HepG2 (cell line): ENCODE data around the gene ZNF3. TPM values are rescaled to one million over a fixed set of nuclear protein-coding genes. Genes with fewer than 3 reads are reported as not detected.

Source experiments
- ATAC-seq: fragments of 200-7000 bp; cut with Tn5 transposase; 3 replicates; pipeline ENCODE4 v1.9.1; 2020; ENCODE audit warnings: mild to moderate bottlenecking, moderate library complexity
- Bru-seq: library from RNA; stranded (reverse); fragments of 400-500 nt; gene quantifications from one replicate; lab custom pipeline; 2021; lab: Mats Ljungman, UMichigan
- BruChase-seq, 2 experiments: library from RNA; stranded (reverse); fragments of 400-500 nt; gene quantifications; one replicate each; lab custom pipeline; 2021; lab: Mats Ljungman, UMichigan
- BruUV-seq: library from RNA; stranded (reverse); fragments of 400-500 nt; replicated peaks from 2 replicates; lab custom pipeline; 2021; lab: Mats Ljungman, UMichigan
- CTCF ChIA-PET: fragments of 300-600 bp; formaldehyde crosslinking; extraction: SDS; loops from one replicate; lab custom pipeline; 2021; ENCODE audit warnings: low total read pairs, inconsistent platforms, low intra/inter-chr PET ratio; lab: Yijun Ruan, JAX
- POLR2A ChIA-PET: fragments of 350-600 bp; sonication (Branson Sonifier 250); formaldehyde crosslinking; loops from one replicate; lab custom pipeline; 2020; ENCODE audit warnings: antibody characterized with exemption, inconsistent platforms; lab: Yijun Ruan, JAX
- DNase-seq: peaks from one replicate; pipeline ENCODE4 v3.0.0-alpha.2; 2015; ENCODE audit warnings: low spot score
- FAIRE-seq: peaks from 3 replicates; lab custom pipeline; 2011; peaks lifted over from hg19 to GRCh38; lab: Jason Lieb, UNC
- H2AFZ ChIP-seq: one replicate; pipeline ENCODE4 v1.6.1; 2011; ENCODE audit warnings: low read length, inconsistent platforms
- H3K27ac ChIP-seq: fragments of 300-600 bp; 3 replicates; pipeline ENCODE4 v1.8.0; 2011; ENCODE audit warnings: mixed run types, mild to moderate bottlenecking, mixed read lengths, low read length, inconsistent platforms; ENCODE audit not compliant: insufficient read depth; ENCODE audit errors: extremely low read length
- H3K27me3 ChIP-seq, 2 experiments: fragments of 200-600 bp in 1 of 2; 2 replicates in 1 of 2; 3 replicates in 1 of 2; pipeline versions ENCODE4 v1.6.0 to v1.8.0; 2011; ENCODE audit warnings: low read length in 2 of 2, mild to moderate bottlenecking in 2 of 2, moderate library complexity in 2 of 2, inconsistent platforms in 1 of 2; ENCODE audit not compliant: insufficient read depth in 2 of 2, control insufficient read depth in 1 of 2
- H3K36me3 ChIP-seq, 2 experiments: fragments of 200-600 bp in 1 of 2; replicated peaks in 1 of 2; 2 replicates in 1 of 2; 3 replicates in 1 of 2; pipeline versions ENCODE4 v1.5.1 to v1.8.0; 2011; ENCODE audit warnings: low read length in 2 of 2, inconsistent platforms in 1 of 2; ENCODE audit not compliant: insufficient read depth in 2 of 2, control insufficient read depth in 1 of 2
- H3K4me1 ChIP-seq: 2 replicates; pipeline ENCODE4 v1.5.1; 2012; ENCODE audit warnings: low read length, inconsistent platforms; ENCODE audit not compliant: insufficient read depth
- H3K4me2 ChIP-seq: 2 replicates; pipeline ENCODE4 v1.6.0; 2011; ENCODE audit warnings: low read depth, low read length, inconsistent platforms
- H3K4me3 ChIP-seq, 3 experiments: fragments of 200-600 bp in 1 of 3; sonication (generic), shearing (Covaris generic) in 1 of 3; replicated peaks in 1 of 3; 2 replicates each; pipeline ENCODE4 v1.5.1; 2011 to 2016; ENCODE audit warnings: low read length in 3 of 3, inconsistent platforms in 2 of 3, low read depth in 2 of 3, mild to moderate bottlenecking in 2 of 3, control low read depth in 1 of 3, mixed read lengths in 1 of 3; ENCODE audit not compliant: insufficient read depth in 1 of 3
- H3K79me2 ChIP-seq: one replicate; pipeline ENCODE4 v1.6.1; 2011; ENCODE audit warnings: low read length, inconsistent platforms; ENCODE audit not compliant: insufficient read depth
- H3K9ac ChIP-seq: 2 replicates; pipeline ENCODE4 v1.6.0; 2011; ENCODE audit warnings: mild to moderate bottlenecking, low read depth, low read length, inconsistent platforms; ENCODE audit not compliant: insufficient read depth
- H3K9me3 ChIP-seq: 2 replicates; pipeline ENCODE4 v1.5.1; 2012; ENCODE audit warnings: mild to moderate bottlenecking, low read length
- H4K20me1 ChIP-seq: 2 replicates; pipeline ENCODE4 v1.6.0; 2011; ENCODE audit warnings: inconsistent platforms, mild to moderate bottlenecking, low read length, moderate library complexity; ENCODE audit not compliant: insufficient read depth
- BCL6 ChIP-seq: IDR thresholded peaks from 2 replicates; pipeline ENCODE4 v1.6.1; 2016; ENCODE audit warnings: missing genetic modification reagents, missing compliant biosample characterization
- MXD3 ChIP-seq: IDR thresholded peaks from 2 replicates; pipeline ENCODE4 v1.6.1; 2016; ENCODE audit warnings: mild to moderate bottlenecking, missing biosample characterization, missing genetic modification reagents
- NFYC ChIP-seq: IDR thresholded peaks from 2 replicates; pipeline ENCODE4 v1.6.1; 2016; ENCODE audit warnings: missing genetic modification reagents, missing compliant biosample characterization
- SMAD1 ChIP-seq: sonication (generic); formaldehyde crosslinking; IDR thresholded peaks from 2 replicates; pipeline ENCODE4 v1.4.0; 2020; ENCODE audit warnings: missing genetic modification reagents, low read depth, mild to moderate bottlenecking, borderline replicate concordance
- SMARCE1 ChIP-seq: fragments of 450-650 bp; IDR thresholded peaks from 2 replicates; pipeline ENCODE4 v1.6.1; 2017; ENCODE audit warnings: borderline replicate concordance
- STAT6 ChIP-seq: sonication (generic); formaldehyde crosslinking; IDR thresholded peaks from 2 replicates; pipeline ENCODE4 v1.4.0; 2020; ENCODE audit warnings: missing genetic modification reagents, mild to moderate bottlenecking, borderline replicate concordance
- TFDP2 ChIP-seq: sonication (generic); formaldehyde crosslinking; IDR thresholded peaks from 2 replicates; pipeline ENCODE4 v1.4.0; 2020; ENCODE audit warnings: missing genetic modification reagents
- ZNF10 ChIP-seq: sonication (generic); formaldehyde crosslinking; IDR thresholded peaks from 2 replicates; pipeline ENCODE4 v1.4.0; 2020; ENCODE audit warnings: mild to moderate bottlenecking, low read depth, missing genetic modification reagents, borderline replicate concordance
- ZNF441 ChIP-seq: sonication (generic); formaldehyde crosslinking; IDR thresholded peaks from 2 replicates; pipeline ENCODE4 v1.7.0; 2021; ENCODE audit warnings: missing genetic modification reagents, borderline replicate concordance
- ZNF782 ChIP-seq: sonication (generic); formaldehyde crosslinking; IDR thresholded peaks from 2 replicates; pipeline ENCODE4 v1.4.0; 2020; ENCODE audit warnings: missing genetic modification reagents, mild to moderate bottlenecking, borderline replicate concordance
- ZNF891 ChIP-seq: sonication (generic); formaldehyde crosslinking; IDR thresholded peaks from 2 replicates; pipeline ENCODE4 v1.5.0; 2020; ENCODE audit warnings: mild to moderate bottlenecking, missing genetic modification reagents
- WGBS: methylation state at CpG from one replicate; pipeline ENCODE4 v1.1.6; 2017; ENCODE audit warnings: low lambda C conversion rate; 5-methylcytosine and 5-hydroxymethylcytosine counted together
- in situ Hi-C: cut with HindIII; loops from 2 replicates; pipeline ENCODE4 v1.10.0; 2017; ENCODE audit warnings: low pct_unique_long_range_greater_than_20kb; ENCODE audit not compliant: extremely low pct_ligation_motif_present
- intact Hi-C: fragments of 100-400 bp; cut with micrococcal nuclease; formaldehyde crosslinking; loops from one replicate; pipeline ENCODE4 v1.10.0; 2022; ENCODE audit not compliant: unreplicated experiment
- long read RNA-seq, 2 experiments: library from RNA in 1 of 2; library from polyadenylated mRNA in 1 of 2; stranded (forward) in 1 of 2; unstranded in 1 of 2; transcript quantifications; one replicate each; pipeline ENCODE4 v2.0.0, GENCODE V29; 2019 to 2022
- polyA minus RNA-seq, 3 experiments: library from RNA; depleted of rRNA, polyadenylated mRNA; stranded (reverse); fragments of >200 nt; gene quantifications; 2 replicates each; pipeline ENCODE4 v1.2.3, GENCODE V29; 2011; ENCODE audit warnings: low replicate concordance in 1 of 3
- polyA plus RNA-seq, 8 experiments: library from polyadenylated mRNA; depleted of rRNA in 3 of 8; stranded (reverse) in 7 of 8; unstranded in 1 of 8; fragments of >200 nt; fragmentation: Illumina TruSeq in 4 of 8; extraction: Trizol in 4 of 8; gene quantifications; 2 replicates each; pipeline versions ENCODE4 v1.2.1 to v1.2.3, GENCODE V29; 2011 to 2016; ENCODE audit warnings: low read depth in 4 of 8, missing spikeins in 1 of 8, mixed read lengths in 1 of 8; ENCODE audit not compliant: insufficient read depth in 1 of 8
- total RNA-seq, 5 experiments: library from RNA; depleted of rRNA; stranded (reverse); fragments of >200 nt; fragmentation: Illumina TruSeq; extraction: Trizol; gene quantifications; 2 replicates each; pipeline ENCODE4 v1.2.3, GENCODE V29; 2016; ENCODE audit warnings: low read depth in 1 of 5

The ZNF3 gene
- total RNA-seq (2016; rRNA removed; fragmentation: Illumina TruSeq; extraction: Trizol) (53.2 and 56.9 TPM in 2 replicates), polyA plus RNA-seq (2011; rRNA removed) (29.1 and 33.7 TPM in 2 replicates), polyA minus RNA-seq (2011; rRNA and poly(A)+ RNA removed; ENCODE audit: low replicate concordance) (32.6 and 73.5 TPM in 2 replicates), Bru-seq, nascent RNA (percentile 93 among the genes with signal in this experiment), BruChase-seq, experiment 1, labeled RNA remaining after a 6-hour chase (percentile 88 among the genes with signal in this experiment), BruChase-seq, experiment 2, labeled RNA remaining after a 2-hour chase (percentile 92 among the genes with signal in this experiment)
- total RNA-seq (2016; cell fraction: cytosol; rRNA removed; fragmentation: Illumina TruSeq; extraction: Trizol; ENCODE audit: low read depth) = 14.5 and 17.2 TPM in 2 replicates
- total RNA-seq (2016; cell fraction: insoluble cytoplasmic fraction; rRNA removed; fragmentation: Illumina TruSeq; extraction: Trizol) = 49.6 and 57.2 TPM in 2 replicates
- 31.0 and 33.2 TPM in 2 replicates for total RNA-seq (2016; cell fraction: membrane; rRNA removed; fragmentation: Illumina TruSeq; extraction: Trizol)
- 75.6 and 79.7 TPM in 2 replicates for total RNA-seq (2016; cell fraction: nucleus; rRNA removed; fragmentation: Illumina TruSeq; extraction: Trizol)
- 14.7 and 19.2 TPM in 2 replicates for polyA plus RNA-seq (2011; cell fraction: cytosol; rRNA removed)
- polyA plus RNA-seq (2011; cell fraction: nucleus; rRNA removed) = 57.3 and 62.4 TPM in 2 replicates
- polyA plus RNA-seq (2012) = 30.0 and 30.2 TPM in 2 replicates
- 5.1 and 5.2 TPM in 2 replicates for polyA plus RNA-seq (2016; cell fraction: cytosol; fragmentation: Illumina TruSeq; extraction: Trizol; ENCODE audit: low read depth)
- polyA plus RNA-seq (2016; cell fraction: insoluble cytoplasmic fraction; fragmentation: Illumina TruSeq; extraction: Trizol; ENCODE audit: low read depth) = 35.8 and 38.2 TPM in 2 replicates
- 12.2 and 13.7 TPM in 2 replicates for polyA plus RNA-seq (2016; cell fraction: membrane; fragmentation: Illumina TruSeq; extraction: Trizol; ENCODE audit: low read depth)
- 98.1 and 100 TPM in 2 replicates for polyA plus RNA-seq (2016; cell fraction: nucleus; fragmentation: Illumina TruSeq; extraction: Trizol; ENCODE audit: insufficient read depth, low read depth)
- polyA minus RNA-seq (2011; cell fraction: cytosol; rRNA and poly(A)+ RNA removed) = 17.8 and 19.3 TPM in 2 replicates
- polyA minus RNA-seq (2011; cell fraction: nucleus; rRNA and poly(A)+ RNA removed) = 103 and 106 TPM in 2 replicates
- long read RNA-seq, experiment 1, transcript ZNF3-202 (6 exons, 2,799 nt) = major isoform, 11 of 29 reads
- long read RNA-seq, experiment 1, partial matches to known transcripts = 0 of 29 reads
- long read RNA-seq, experiment 1, other reads (novel, unspliced or antisense) = 8 of 29 reads
- long read RNA-seq, experiment 2, transcript ZNF3-202 (6 exons, 2,799 nt) = major isoform, 17 of 44 reads
- long read RNA-seq, experiment 2, transcript ZNF3-204 (4 exons, 595 nt) = minor isoform, 5 of 44 reads
- long read RNA-seq, experiment 2, partial matches to known transcripts = 4 of 44 reads
- long read RNA-seq, experiment 2, other reads (novel, unspliced or antisense) = 16 of 44 reads

GRCh38 chr7:100081535-100082102 lies at the start of gene ZNF3:
Gene ZNF3, minus strand, starts transcription at chr7:100081723. Its CDS starts 4,366 bp downstream, at chr7:100077357.
- Histone ChIP-seq H3K4me2 (peak within 1 kb of the TSS; percentile 97), H3K79me2 (peaks cover 47% of the 10 kb centered on the region), H3K27ac (peak within 1 kb of the TSS; percentile 96), H4K20me1 (peaks cover 31% of the 10 kb centered on the region), H3K4me3 (peak within 1 kb of the TSS; percentile 91 to 99 (median 92)), H3K9me3 (no peaks in the 10 kb centered on the region), H2AFZ (no peak within 1 kb of the TSS), H3K9ac (peak within 1 kb of the TSS; percentile 99), H3K27me3 (no peaks in the 10 kb centered on the region; a peak in 1 of 5 replicates), H3K4me1 (peaks cover 44% of the 10 kb centered on the region), H3K36me3 (peaks cover 5 to 11% of the 10 kb centered on the region in 2 experiments)
- intact Hi-C loops = loop anchor here (5.0 kb wide), 1 partner anchor 46 kb away; the partner anchor contains the start of gene MBLAC1
- no TSS peak for BruUV-seq
- ChIA-PET POLR2A (interaction anchor here (0.9 to 2.1 kb wide), 3 partner anchors 20 to 84 kb away, joined by 3 to 8 read pairs (median 7); partner anchors contain the start of genes AP4M1 and MCM7), CTCF (no interaction called here)
- in situ Hi-C loops = no loop called here
- DNase-seq (peak; percentile 98), ATAC-seq (peak; percentile 85), FAIRE-seq (peak; percentile 99)
- 0% methylated on average over 13 of the region's 55 CpGs for WGBS
- TF ChIP-seq MXD3 (CRISPR knock-in tag) = peak; percentile 78
- TF ChIP-seq ZNF10 (CRISPR knock-in tag) = no peak
- TF ChIP-seq NFYC (CRISPR knock-in tag) = no peak; the same call in 1 of the 2 replicates
- peak; percentile 85 for TF ChIP-seq ZNF891 (CRISPR knock-in tag)
- peak; percentile 99 for TF ChIP-seq BCL6 (CRISPR knock-in tag)
- no peak for TF ChIP-seq SMARCE1
- peak; percentile 53; the same call in 1 of the 2 replicates for TF ChIP-seq ZNF782 (CRISPR knock-in tag)
- TF ChIP-seq TFDP2 (CRISPR knock-in tag) = peak; percentile 91
- TF ChIP-seq STAT6 = no peak
- TF ChIP-seq ZNF441 (CRISPR knock-in tag) = peak; percentile 28; the same call in 1 of the 2 replicates
- TF ChIP-seq SMAD1 = peak; percentile 77; the same call in 1 of the 2 replicates
